HEK293 (cell line): ENCODE results near the gene RAE1.

Source experiments
- CTCF ChIA-PET: fragments of 350-600 bp; formaldehyde crosslinking; extraction: SDS; loops from one replicate; lab custom pipeline; 2021; ENCODE audit warnings: antibody characterized with exemption; lab: Yijun Ruan, JAX
- POLR2A ChIA-PET: fragments of 300-600 bp; formaldehyde crosslinking; extraction: SDS; loops from one replicate; lab custom pipeline; 2020; ENCODE audit warnings: antibody characterized with exemption, inconsistent platforms; lab: Yijun Ruan, JAX
- H3K27ac ChIP-seq: fragments of 200-500 bp; sonication (Bioruptor generic); 2 replicates; pipeline ENCODE4 v1.5.1; 2014; ENCODE audit warnings: low read depth, low read length, control low read depth, inconsistent platforms; ENCODE audit errors: extremely low read depth
- H3K36me3 ChIP-seq, 2 experiments: fragments of 200-500 bp in 1 of 2; sonication (Bioruptor generic) in 1 of 2; 1 replicate in 1 of 2; 2 replicates in 1 of 2; pipeline ENCODE4 v1.5.1; 2014 to 2017; ENCODE audit warnings: inconsistent platforms in 2 of 2, low read length in 2 of 2; ENCODE audit not compliant: control insufficient read depth in 2 of 2, insufficient read depth in 1 of 2
- H3K4me1 ChIP-seq: fragments of 200-500 bp; sonication (Bioruptor generic); 2 replicates; pipeline ENCODE4 v1.5.1; 2014; ENCODE audit warnings: mild to moderate bottlenecking, low read length, inconsistent platforms; ENCODE audit not compliant: control insufficient read depth, insufficient read depth
- H3K4me3 ChIP-seq: 2 replicates; pipeline ENCODE4 v1.5.1; 2011; ENCODE audit warnings: low read depth, mild to moderate bottlenecking, control low read depth, low read length, moderate library complexity
- H3K9me3 ChIP-seq: fragments of 200-500 bp; sonication (Bioruptor generic); 2 replicates; pipeline ENCODE4 v1.5.1; 2014; ENCODE audit warnings: low read depth, low read length, inconsistent platforms; ENCODE audit not compliant: control insufficient read depth, insufficient read depth
- HOXC10 ChIP-seq: sonication (generic); formaldehyde crosslinking; IDR thresholded peaks from 2 replicates; pipeline ENCODE4 v1.8.1; 2023; ENCODE audit warnings: mild to moderate bottlenecking, missing genetic modification reagents
- HOXD13 ChIP-seq: sonication (generic); formaldehyde crosslinking; IDR thresholded peaks from 2 replicates; pipeline ENCODE4 v1.8.0; 2022; ENCODE audit warnings: missing genetic modification reagents, borderline replicate concordance
- KLF16 ChIP-seq: fragments of 450-650 bp; formaldehyde crosslinking; IDR thresholded peaks from 2 replicates; pipeline ENCODE4 v1.5.1; 2017; ENCODE audit warnings: missing biosample characterization, missing genetic modification characterization
- MZF1 ChIP-seq: fragments of 450-650 bp; formaldehyde crosslinking; IDR thresholded peaks from 2 replicates; pipeline ENCODE4 v1.5.1; 2017; ENCODE audit warnings: missing biosample characterization, missing genetic modification characterization, borderline replicate concordance
- OVOL3 ChIP-seq: fragments of 450-650 bp; formaldehyde crosslinking; IDR thresholded peaks from 2 replicates; pipeline ENCODE4 v1.5.1; 2016; ENCODE audit warnings: missing biosample characterization, missing genetic modification characterization
- REPIN1 ChIP-seq: fragments of 450-650 bp; formaldehyde crosslinking; IDR thresholded peaks from 2 replicates; pipeline ENCODE4 v1.5.1; 2017; ENCODE audit warnings: missing biosample characterization, missing genetic modification characterization, low read depth
- SALL2 ChIP-seq: fragments of 450-650 bp; formaldehyde crosslinking; IDR thresholded peaks from 2 replicates; pipeline ENCODE4 v1.5.0; 2017; ENCODE audit warnings: missing biosample characterization, mild to moderate bottlenecking, missing genetic modification characterization, borderline replicate concordance
- SP3 ChIP-seq: fragments of 450-650 bp; formaldehyde crosslinking; IDR thresholded peaks from 2 replicates; pipeline ENCODE4 v1.5.1; 2016; ENCODE audit warnings: missing biosample characterization, missing genetic modification characterization
- YY1 ChIP-seq: fragments of 450-650 bp; formaldehyde crosslinking; IDR thresholded peaks from 2 replicates; pipeline ENCODE4 v1.5.1; 2018; ENCODE audit warnings: missing biosample characterization, missing genetic modification characterization
- ZEB2 ChIP-seq: fragments of 450-650 bp; formaldehyde crosslinking; IDR thresholded peaks from 2 replicates; pipeline ENCODE4 v1.5.1; 2016; ENCODE audit warnings: missing biosample characterization, missing genetic modification characterization
- ZFP41 ChIP-seq: fragments of 450-650 bp; formaldehyde crosslinking; IDR thresholded peaks from 2 replicates; pipeline ENCODE4 v1.5.1; 2016; ENCODE audit warnings: missing biosample characterization, missing genetic modification characterization, borderline replicate concordance
- ZNF10 ChIP-seq: fragments of 450-650 bp; formaldehyde crosslinking; IDR thresholded peaks from 2 replicates; pipeline ENCODE4 v1.5.1; 2017; ENCODE audit warnings: missing biosample characterization, missing genetic modification characterization
- ZNF112 ChIP-seq: fragments of 450-650 bp; formaldehyde crosslinking; IDR thresholded peaks from 2 replicates; pipeline ENCODE4 v1.5.0; 2017; ENCODE audit warnings: missing biosample characterization, missing genetic modification characterization
- ZNF140 ChIP-seq: fragments of 450-650 bp; formaldehyde crosslinking; IDR thresholded peaks from 2 replicates; pipeline ENCODE4 v1.5.1; 2016; ENCODE audit warnings: missing biosample characterization, missing genetic modification characterization
- ZNF155 ChIP-seq: fragments of 450-650 bp; formaldehyde crosslinking; IDR thresholded peaks from 2 replicates; pipeline ENCODE4 v1.5.1; 2016; ENCODE audit warnings: missing biosample characterization, missing genetic modification characterization
- ZNF157 ChIP-seq: fragments of 450-650 bp; formaldehyde crosslinking; IDR thresholded peaks from 2 replicates; pipeline ENCODE4 v1.5.1; 2016; ENCODE audit warnings: missing biosample characterization, missing genetic modification characterization
- ZNF16 ChIP-seq: fragments of 450-650 bp; formaldehyde crosslinking; IDR thresholded peaks from 2 replicates; pipeline ENCODE4 v1.5.1; 2016; ENCODE audit warnings: low read depth, missing biosample characterization, missing genetic modification characterization
- ZNF24 ChIP-seq: fragments of 450-650 bp; formaldehyde crosslinking; IDR thresholded peaks from 2 replicates; pipeline ENCODE4 v1.5.1; 2016; ENCODE audit warnings: missing biosample characterization, missing genetic modification characterization
- ZNF354C ChIP-seq: fragments of 450-650 bp; formaldehyde crosslinking; IDR thresholded peaks from 2 replicates; pipeline ENCODE4 v1.5.1; 2016; ENCODE audit warnings: missing biosample characterization, missing genetic modification characterization, low read depth, borderline replicate concordance
- ZNF37A ChIP-seq: fragments of 450-650 bp; IDR thresholded peaks from 2 replicates; pipeline ENCODE4 v1.5.1; 2018; ENCODE audit warnings: missing biosample characterization, missing genetic modification characterization
- ZNF423 ChIP-seq: fragments of 450-650 bp; formaldehyde crosslinking; IDR thresholded peaks from 2 replicates; pipeline ENCODE4 v1.5.1; 2016; ENCODE audit warnings: missing biosample characterization, missing genetic modification characterization
- ZNF473 ChIP-seq: fragments of 450-650 bp; formaldehyde crosslinking; IDR thresholded peaks from 2 replicates; pipeline ENCODE4 v1.5.1; 2017; ENCODE audit warnings: missing biosample characterization, missing genetic modification characterization
- ZNF510 ChIP-seq: fragments of 450-650 bp; formaldehyde crosslinking; IDR thresholded peaks from 2 replicates; pipeline ENCODE4 v1.5.1; 2018; ENCODE audit warnings: mild to moderate bottlenecking, missing genetic modification characterization, missing biosample characterization; ENCODE audit not compliant: insufficient replicate concordance
- ZNF544 ChIP-seq: fragments of 450-650 bp; formaldehyde crosslinking; IDR thresholded peaks from 2 replicates; pipeline ENCODE4 v1.5.0; 2017; ENCODE audit warnings: missing biosample characterization, missing genetic modification characterization
- ZNF621 ChIP-seq: fragments of 450-650 bp; formaldehyde crosslinking; IDR thresholded peaks from 2 replicates; pipeline ENCODE4 v1.5.1; 2017; ENCODE audit warnings: missing biosample characterization, missing genetic modification characterization
- ZNF707 ChIP-seq: fragments of 450-650 bp; formaldehyde crosslinking; IDR thresholded peaks from 2 replicates; pipeline ENCODE4 v1.5.1; 2016; ENCODE audit warnings: missing biosample characterization, missing genetic modification characterization
- ZNF776 ChIP-seq: fragments of 450-650 bp; formaldehyde crosslinking; IDR thresholded peaks from 2 replicates; pipeline ENCODE4 v1.5.0; 2017; ENCODE audit warnings: missing biosample characterization, missing genetic modification characterization, borderline replicate concordance
- ZSCAN16 ChIP-seq: fragments of 450-650 bp; formaldehyde crosslinking; IDR thresholded peaks from 2 replicates; pipeline ENCODE4 v1.5.1; 2016; ENCODE audit warnings: missing biosample characterization, missing genetic modification characterization
- TF ChIP-seq, protein P1 (sequence below): fragments of 450-650 bp; formaldehyde crosslinking; IDR thresholded peaks from 2 replicates; pipeline ENCODE4 v1.5.1; 2016; ENCODE audit warnings: missing biosample characterization, missing genetic modification characterization
- TF ChIP-seq, protein P2 (sequence below): fragments of 450-650 bp; formaldehyde crosslinking; IDR thresholded peaks from 2 replicates; pipeline ENCODE4 v1.5.1; 2016; ENCODE audit warnings: missing biosample characterization, missing genetic modification characterization
- TF ChIP-seq, protein P3 (sequence below): fragments of 450-650 bp; formaldehyde crosslinking; IDR thresholded peaks from 2 replicates; pipeline ENCODE4 v1.5.1; 2016; ENCODE audit warnings: missing biosample characterization, missing genetic modification characterization, borderline replicate concordance

The RAE1 gene

DNA sequence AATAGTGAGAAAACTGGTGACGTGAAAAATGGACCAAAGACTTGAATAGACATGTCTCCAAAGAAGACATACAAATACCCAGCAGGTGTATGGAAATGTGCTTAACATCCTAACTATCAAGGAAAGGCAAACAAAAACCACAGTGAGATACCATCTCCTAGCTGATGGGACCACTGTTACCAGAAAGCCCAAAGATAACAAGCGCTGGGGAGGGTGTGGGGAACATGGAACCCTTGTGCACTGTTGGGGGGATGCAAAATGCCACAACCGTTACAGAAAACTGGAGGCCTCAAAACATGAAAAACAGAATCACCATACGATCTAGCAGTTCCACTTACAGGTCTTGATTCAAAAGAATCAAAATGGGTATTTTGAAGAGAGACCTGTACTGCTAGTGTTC, 20.3 kb downstream of the RAE1 start:
- ChIA-PET CTCF (no interaction called here), POLR2A (no interaction called here)
- H3K4me3 ChIP-seq, result no peak overlapping the region
- no peaks in the 10 kb centered on the region for H3K9me3 ChIP-seq
- no peak overlapping the region for H3K27ac ChIP-seq
- H3K4me1 ChIP-seq, result no peaks in the 10 kb centered on the region
- TF ChIP-seq SALL2 (tag by site-specific recombination) (no peak), ZNF776 (tag by site-specific recombination) (no peak), REPIN1 (no peak), ZNF24 (no peak)
- peaks cover 41 to 100% of the 10 kb centered on the region in 2 experiments for H3K36me3 ChIP-seq

DNA sequence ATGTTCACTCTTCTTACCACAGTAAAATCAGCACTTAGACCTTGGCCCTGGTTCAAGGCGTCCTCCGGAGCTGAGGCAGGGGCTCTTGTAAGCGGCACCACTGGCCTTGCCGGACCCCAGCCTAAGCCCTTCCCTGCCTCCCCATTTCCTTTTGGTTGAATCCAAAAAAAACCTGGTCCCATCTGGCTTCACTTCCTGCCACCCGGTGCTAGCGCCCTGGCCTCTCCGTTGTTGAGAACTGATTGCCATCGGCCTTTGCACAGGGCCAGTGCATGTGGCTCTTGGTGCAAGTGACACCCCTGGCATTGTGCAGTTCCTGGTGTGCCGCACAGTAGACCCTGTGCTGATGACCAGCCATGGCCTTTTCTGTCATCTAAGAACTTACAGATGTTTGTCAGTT, 21.1 kb downstream of the RAE1 start:
- Histone ChIP-seq H3K9me3 (no peaks in the 10 kb centered on the region), H3K4me1 (no peaks in the 10 kb centered on the region), H3K36me3 (peaks cover 43 to 100% of the 10 kb centered on the region in 2 experiments), H3K4me3 (no peak overlapping the region), H3K27ac (no peak overlapping the region)
- ChIA-PET POLR2A (no interaction called here), CTCF (no interaction called here)
- TF ChIP-seq HOXC10, result no peak
- no peak for TF ChIP-seq ZNF140
- TF ChIP-seq HOXD13, result no peak
- TF ChIP-seq ZNF423, result no peak
- TF ChIP-seq, protein P1, sequence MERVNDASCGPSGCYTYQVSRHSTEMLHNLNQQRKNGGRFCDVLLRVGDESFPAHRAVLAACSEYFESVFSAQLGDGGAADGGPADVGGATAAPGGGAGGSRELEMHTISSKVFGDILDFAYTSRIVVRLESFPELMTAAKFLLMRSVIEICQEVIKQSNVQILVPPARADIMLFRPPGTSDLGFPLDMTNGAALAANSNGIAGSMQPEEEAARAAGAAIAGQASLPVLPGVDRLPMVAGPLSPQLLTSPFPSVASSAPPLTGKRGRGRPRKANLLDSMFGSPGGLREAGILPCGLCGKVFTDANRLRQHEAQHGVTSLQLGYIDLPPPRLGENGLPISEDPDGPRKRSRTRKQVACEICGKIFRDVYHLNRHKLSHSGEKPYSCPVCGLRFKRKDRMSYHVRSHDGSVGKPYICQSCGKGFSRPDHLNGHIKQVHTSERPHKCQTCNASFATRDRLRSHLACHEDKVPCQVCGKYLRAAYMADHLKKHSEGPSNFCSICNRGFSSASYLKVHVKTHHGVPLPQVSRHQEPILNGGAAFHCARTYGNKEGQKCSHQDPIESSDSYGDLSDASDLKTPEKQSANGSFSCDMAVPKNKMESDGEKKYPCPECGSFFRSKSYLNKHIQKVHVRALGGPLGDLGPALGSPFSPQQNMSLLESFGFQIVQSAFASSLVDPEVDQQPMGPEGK, result no peak
- TF ChIP-seq YY1, result no peak
- TF ChIP-seq SP3 (tag by site-specific recombination), result no peak
- TF ChIP-seq ZSCAN16, result no peak
- no peak for TF ChIP-seq ZNF621
- no peak for TF ChIP-seq ZNF707 (tag by site-specific recombination)
- TF ChIP-seq, protein P2, sequence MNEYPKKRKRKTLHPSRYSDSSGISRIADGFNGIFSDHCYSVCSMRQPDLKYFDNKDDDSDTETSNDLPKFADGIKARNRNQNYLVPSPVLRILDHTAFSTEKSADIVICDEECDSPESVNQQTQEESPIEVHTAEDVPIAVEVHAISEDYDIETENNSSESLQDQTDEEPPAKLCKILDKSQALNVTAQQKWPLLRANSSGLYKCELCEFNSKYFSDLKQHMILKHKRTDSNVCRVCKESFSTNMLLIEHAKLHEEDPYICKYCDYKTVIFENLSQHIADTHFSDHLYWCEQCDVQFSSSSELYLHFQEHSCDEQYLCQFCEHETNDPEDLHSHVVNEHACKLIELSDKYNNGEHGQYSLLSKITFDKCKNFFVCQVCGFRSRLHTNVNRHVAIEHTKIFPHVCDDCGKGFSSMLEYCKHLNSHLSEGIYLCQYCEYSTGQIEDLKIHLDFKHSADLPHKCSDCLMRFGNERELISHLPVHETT, result no peak
- TF ChIP-seq ZNF544 (tag by site-specific recombination), result no peak
- no peak for TF ChIP-seq ZNF510
- no peak for TF ChIP-seq ZNF10 (tag by site-specific recombination)
- no peak for TF ChIP-seq KLF16 (tag by site-specific recombination)
- no peak for TF ChIP-seq ZNF354C (tag by site-specific recombination)
- TF ChIP-seq ZFP41 (tag by site-specific recombination), result no peak
- no peak for TF ChIP-seq ZNF155 (tag by site-specific recombination)
- no peak for TF ChIP-seq ZNF776 (tag by site-specific recombination)

DNA sequence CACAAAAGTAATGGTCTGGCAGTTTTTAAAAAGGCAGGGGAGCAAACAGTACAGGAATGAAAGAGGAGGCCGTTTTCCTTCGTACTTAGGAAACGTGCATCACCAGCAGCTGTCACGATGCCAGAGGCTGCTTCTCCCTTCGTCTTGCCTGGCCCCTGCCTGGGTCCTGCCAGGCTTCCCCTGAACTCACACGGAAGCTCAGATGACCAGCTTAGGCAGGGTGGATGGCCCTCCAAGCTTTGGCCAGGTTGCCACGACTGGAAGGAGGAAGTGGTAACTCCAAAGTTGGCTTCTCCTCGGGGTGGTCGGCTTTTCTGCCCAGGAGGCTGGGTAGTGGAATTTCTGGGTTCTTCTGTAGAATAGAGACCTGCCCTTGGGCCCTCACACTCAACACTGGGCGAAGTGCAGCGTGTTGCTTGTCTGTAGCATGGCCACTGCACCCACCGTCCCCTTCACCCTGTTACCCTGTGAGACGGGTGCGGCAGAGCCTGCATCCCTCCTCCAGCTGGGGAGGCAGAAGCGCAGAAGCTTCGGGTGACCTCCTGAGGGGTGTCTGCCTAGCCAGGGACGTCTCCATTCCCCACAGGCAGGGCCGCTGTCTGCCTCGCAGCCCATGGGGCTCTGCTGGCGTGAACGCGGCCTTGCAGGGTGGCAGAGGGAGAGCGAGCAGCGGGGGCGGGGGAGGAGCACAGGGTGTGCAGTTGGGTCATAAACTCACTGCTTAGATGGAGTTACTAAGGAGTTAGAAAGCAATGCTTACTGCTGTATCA, 21.7 kb downstream of the RAE1 start:
- no peaks in the 10 kb centered on the region for H3K9me3 ChIP-seq
- ChIA-PET POLR2A (no interaction called here), CTCF (no interaction called here)
- no peak for TF ChIP-seq HOXD13
- TF ChIP-seq ZNF37A (tag by site-specific recombination), result no peak
- no peak for TF ChIP-seq ZNF157 (tag by site-specific recombination)
- TF ChIP-seq MZF1 (tag by site-specific recombination), result no peak
- TF ChIP-seq ZNF473, result no peak
- no peak for TF ChIP-seq OVOL3 (tag by site-specific recombination)
- TF ChIP-seq ZEB2 (tag by site-specific recombination), result no peak
- no peak for TF ChIP-seq ZNF16 (tag by site-specific recombination)
- no peak for TF ChIP-seq ZNF10 (tag by site-specific recombination)
- TF ChIP-seq, protein P3, sequence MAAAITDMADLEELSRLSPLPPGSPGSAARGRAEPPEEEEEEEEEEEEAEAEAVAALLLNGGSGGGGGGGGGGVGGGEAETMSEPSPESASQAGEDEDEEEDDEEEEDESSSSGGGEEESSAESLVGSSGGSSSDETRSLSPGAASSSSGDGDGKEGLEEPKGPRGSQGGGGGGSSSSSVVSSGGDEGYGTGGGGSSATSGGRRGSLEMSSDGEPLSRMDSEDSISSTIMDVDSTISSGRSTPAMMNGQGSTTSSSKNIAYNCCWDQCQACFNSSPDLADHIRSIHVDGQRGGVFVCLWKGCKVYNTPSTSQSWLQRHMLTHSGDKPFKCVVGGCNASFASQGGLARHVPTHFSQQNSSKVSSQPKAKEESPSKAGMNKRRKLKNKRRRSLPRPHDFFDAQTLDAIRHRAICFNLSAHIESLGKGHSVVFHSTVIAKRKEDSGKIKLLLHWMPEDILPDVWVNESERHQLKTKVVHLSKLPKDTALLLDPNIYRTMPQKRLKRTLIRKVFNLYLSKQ, result no peak
- no peak for TF ChIP-seq ZNF112 (tag by site-specific recombination)

More for the DNA sequence above, 21.7 kb downstream of the RAE1 start:
- H3K36me3 ChIP-seq, result peaks cover 37 to 100% of the 10 kb centered on the region in 2 experiments
- H3K4me3 ChIP-seq, result no peak overlapping the region
- no peak overlapping the region for H3K27ac ChIP-seq
- H3K4me1 ChIP-seq, result no peaks in the 10 kb centered on the region
